Stimulated activated CD8-positive, alpha-beta memory T cell treated with anti-CD3 and anti-CD28 coated beads, Interleukin-7, amount 100 ng/mL, for 1 hour (primary cell): Measurements from ENCODE around the gene DPH5.

Source experiments
- DNase-seq, 2 donors: peaks; one replicate each; pipeline ENCODE4 v3.0.0-alpha.2; 2020; ENCODE audit warnings: low read depth in 2 of 2

DPH5 gene

GRCh38 chr1:100942304-100943046 is 83.1 kb downstream of the DPH5 start:
- no peak for DNase-seq

GRCh38 chr1:100941580-100942216 is 83.9 kb downstream of the DPH5 start:
- DNase-seq = no peak

DNA sequence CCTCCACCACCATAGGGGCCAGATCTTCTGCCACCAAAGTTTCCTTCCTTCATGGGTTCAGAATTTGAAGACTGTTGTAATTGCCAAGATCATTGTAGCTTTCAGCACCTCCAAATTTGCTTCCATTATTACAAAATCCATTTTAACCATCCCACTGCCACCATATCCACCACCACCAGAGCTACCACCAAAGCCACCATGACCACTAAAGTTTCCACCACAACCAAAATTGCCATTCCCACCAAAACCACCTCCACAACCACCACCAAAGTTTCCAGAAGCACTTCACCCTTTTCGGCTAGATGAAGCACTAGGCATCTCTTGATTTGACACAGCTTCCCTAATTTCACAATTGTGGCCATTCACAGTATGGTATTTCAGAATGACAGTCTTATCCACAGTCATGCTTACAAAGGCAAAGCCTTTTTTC is 84.5 kb downstream of the DPH5 start:
- DNase-seq = no peak
